HT1080 (cell line): ENCODE data around the gene SIAH3. TPM values are rescaled to one million over a fixed set of nuclear protein-coding genes. Genes with fewer than 3 reads are reported as not detected.
A peak's percentile ranks its signal among the peaks of the same experiment; 100 is the strongest.
"Not testable (repeated sequence)": the region's sequence is repeated elsewhere in the genome, so short reads cannot be mapped to it uniquely, and the experiment has no call there.

Experiments used
- DNase-seq: peaks from one replicate; pipeline ENCODE4 v3.0.0-alpha.2; 2015; ENCODE audit warnings: low read depth
- total RNA-seq: library from RNA; depleted of rRNA; stranded (reverse); fragments of >200 nt; shearing (Covaris generic); gene quantifications from 2 replicates; pipeline ENCODE4 v1.2.3, GENCODE V29; 2014

The SIAH3 gene
- total RNA-seq, 1 experiment from 2014 or later, result 0.02 TPM

GRCh38 chr13:45783346-45784043, 68.1 kb downstream of the SIAH3 start:
- DNase-seq, result no peak

- no peak for DNase-seq
These were observed 69.1 kb downstream of the SIAH3 start for GRCh38 chr13:45782327-45783045.

- peak; percentile 15 for DNase-seq
These were observed 69.8 kb downstream of the SIAH3 start for GRCh38 chr13:45781553-45782326.

DNA sequence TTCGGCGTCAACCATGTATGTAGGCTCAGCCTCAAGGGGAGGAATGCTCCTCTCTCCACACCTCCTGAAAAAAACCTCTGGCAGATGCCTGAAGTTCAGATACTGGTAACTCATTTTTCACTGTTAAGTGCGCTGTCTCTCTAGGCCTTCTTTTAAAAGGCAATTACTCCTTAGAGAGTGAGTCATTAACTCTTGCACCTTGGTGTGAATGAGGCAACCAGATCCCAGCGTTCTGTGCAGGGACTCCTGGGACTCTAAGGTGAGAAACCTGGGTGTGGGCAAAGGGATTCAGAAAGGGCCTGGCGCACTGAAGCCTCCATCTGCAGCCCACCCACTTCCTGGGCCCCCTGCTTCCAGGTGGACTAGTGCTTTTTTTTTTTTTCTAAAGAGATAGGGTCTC, 71.7 kb downstream of the SIAH3 start:
- no peak for DNase-seq

DNA sequence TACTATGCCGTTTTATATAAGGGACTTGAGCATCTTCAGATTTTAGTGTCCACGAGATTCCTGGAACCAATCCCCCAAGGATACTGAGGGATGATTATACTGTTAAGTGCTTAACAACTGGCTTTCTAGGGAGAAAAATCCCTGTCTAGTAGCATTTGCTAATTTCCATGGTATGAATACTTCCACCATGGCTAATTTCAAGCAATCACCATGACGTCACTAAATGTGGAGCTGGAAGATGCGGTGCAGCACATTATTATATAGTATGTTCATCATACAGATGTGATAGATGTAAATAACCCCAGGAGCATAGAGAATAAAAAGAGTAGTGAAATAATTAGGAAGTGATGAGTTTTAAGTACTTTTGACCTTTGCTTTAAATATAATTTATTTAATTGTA, 72.7 kb downstream of the SIAH3 start:
- DNase-seq, result no peak

DNA sequence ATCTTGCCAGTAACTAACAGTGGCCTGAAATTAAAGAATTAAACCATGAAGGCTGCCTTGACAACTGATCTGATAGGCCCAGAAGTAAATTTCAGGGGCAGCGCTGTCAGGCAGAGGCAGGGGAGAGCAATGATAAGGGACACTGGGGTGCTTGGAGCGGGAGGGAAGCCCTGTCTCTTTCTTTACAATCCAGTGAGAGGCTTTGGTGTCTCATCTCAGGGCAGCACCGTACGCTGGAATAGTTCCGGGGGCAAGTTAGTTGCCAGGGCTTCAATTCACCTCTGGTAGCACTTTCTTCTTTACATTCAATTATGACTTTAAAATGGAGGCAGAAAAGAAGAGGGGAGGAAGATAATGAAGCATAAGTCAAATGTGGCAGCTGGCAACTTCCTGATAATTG, 74.8 kb downstream of the SIAH3 start:
- DNase-seq, result no peak

DNA sequence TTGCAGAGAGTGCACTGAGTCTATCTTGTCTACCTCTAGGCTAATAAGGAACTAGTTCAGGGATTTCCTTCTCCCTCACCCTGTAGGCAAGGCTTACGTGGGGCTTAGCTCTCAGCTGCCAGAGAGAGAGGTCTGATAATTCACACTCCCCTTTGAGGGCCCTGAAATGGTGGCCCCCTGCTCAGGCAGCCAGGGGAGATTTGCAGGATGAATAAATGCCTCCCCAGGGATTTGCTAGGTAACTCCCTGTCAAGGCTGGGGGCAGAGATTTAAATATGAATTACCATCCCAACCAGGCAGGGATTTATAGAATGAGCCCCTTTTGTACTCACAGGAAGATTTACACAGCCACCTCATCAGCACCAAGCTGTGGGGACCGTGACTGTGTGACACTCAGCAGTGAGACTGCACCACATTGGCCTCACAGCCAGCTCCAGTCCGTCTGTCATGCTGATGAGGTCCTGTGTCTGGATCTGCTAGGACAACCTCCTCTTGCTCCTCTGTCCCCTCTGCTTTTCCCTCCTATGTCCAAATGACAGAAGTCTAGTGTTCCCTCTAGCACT, 76.1 kb downstream of the SIAH3 start:
- DNase-seq, result no peak

GRCh38 chr13:45773944-45774343, 77.6 kb downstream of the SIAH3 start:
- no peak for DNase-seq

GRCh38 chr13:45773236-45773635, 78.3 kb downstream of the SIAH3 start:
- no peak for DNase-seq

GRCh38 chr13:45770886-45771285, 80.7 kb downstream of the SIAH3 start:
- DNase-seq, result no peak

DNA sequence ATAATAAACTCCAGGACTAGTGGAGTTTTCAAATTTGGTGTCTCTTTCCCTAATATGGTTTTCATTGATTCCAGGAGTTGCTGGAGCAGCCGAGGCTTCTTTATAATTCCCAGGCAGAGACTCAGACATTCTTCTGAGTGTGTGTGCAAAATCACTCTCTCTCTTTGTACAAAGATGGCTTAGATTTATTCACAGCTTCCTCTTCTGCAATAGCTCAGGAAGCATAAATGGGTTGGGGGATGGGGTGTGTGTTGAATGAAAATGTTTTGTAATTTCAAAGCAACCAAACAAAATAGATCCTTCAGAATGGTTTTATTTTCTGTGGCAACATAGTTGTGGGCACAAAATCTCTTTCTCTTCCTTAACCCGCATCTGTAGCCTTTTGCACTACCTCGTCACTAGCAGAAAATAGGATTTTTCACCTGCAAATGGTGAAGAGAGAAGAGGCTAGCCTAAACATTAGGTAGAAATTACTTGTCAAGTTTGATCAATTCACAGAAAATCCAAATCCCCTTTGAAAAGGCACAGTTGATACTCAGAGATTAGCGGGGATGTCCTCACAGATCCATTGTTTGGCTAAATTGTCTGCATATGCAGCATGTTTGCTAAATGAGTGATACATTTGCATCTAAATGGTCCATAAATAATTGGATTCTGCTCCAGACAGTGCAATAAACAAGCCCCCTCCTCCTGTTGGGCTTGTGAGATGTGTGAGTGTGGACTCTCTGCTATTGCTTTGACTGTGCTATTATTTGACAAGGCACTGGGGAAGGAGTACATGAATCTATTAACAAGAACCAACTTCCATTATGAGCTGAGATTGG, 82.7 kb downstream of the SIAH3 start:
- no peak for DNase-seq

DNA sequence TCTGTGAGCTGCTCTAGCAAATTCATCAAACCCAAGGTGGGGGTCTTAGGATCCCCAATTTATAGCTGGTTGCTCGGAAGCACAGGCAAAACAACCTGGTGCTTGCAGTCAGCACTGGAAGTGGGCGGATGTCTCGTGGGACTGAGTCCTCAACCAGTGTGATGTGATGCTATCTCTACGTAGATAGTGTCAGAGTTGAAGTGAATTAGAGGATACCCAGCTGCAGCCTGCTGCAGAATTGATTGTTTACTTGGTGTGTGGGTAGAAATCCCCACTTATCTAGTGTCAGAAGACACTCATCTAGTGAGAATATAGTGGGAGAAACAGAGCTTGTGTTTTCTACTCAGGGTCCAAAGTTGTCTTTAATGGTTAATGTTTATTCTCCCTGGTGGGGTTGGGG, 86.1 kb downstream of the SIAH3 start:
- no peak for DNase-seq

GRCh38 chr13:45763419-45763818, 88.1 kb downstream of the SIAH3 start:
- DNase-seq, result no peak

DNA sequence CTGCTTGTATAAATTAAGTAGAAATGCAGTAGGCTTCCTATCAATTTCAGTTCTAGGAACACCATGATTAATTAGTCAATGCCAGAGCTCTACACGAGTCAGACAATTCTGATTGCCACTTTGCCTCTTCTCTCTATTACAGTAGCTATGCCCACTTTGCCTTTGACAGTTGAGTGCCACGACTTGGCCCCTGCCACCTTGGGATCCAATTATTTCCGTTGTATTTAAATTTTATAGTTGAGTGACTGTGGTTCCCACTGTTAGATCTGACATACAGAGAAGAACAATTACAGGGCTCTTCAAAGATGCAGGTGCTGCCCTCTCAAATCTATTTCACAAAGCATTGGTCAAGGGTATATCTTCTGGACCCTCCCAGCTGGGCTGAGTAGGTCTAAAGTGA, 94.0 kb downstream of the SIAH3 start:
- not testable (repeated sequence) for DNase-seq

DNA sequence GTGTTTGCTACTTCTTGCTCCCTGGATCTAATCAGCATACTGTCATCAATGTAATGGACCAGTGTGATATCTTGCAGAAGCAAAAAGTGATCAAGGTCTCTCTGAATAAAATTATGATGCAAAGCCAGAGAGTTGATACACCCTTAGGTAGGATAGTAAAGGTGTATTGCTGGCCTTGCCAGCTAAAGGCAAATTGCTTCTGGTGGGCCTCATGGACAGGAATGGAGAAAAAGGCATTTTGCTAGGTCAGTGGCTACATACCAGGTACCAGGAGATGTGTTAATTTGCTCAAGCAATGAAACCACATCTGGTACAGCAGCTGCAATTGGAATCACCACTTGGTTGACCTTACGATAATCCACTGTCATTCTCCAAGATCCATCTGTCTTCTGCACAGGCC, 95.1 kb downstream of the SIAH3 start:
- not testable (repeated sequence) for DNase-seq

GRCh38 chr13:45752510-45752909, 99.0 kb downstream of the SIAH3 start:
- no peak for DNase-seq

DNA sequence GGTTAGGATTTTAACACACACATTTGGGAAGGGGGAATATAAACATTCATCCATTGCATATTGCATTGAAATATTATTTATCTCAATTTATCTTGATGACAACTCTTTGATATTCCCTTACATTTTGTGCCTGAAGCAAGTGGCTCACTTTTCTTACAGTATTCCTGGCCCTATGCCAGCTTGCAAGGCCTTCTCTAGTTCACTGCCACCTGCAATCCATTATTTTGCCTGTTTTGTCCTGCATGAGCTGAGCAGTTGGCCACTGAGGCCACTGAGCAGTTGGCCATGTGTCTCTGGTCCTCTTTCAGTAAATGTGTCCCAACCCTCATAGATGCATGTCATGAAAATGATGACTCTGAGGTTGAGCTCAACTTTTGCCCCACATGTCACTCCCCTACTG, 99.7 kb downstream of the SIAH3 start:
- DNase-seq, result no peak

GRCh38 chr13:45750566-45750965, 101.0 kb downstream of the SIAH3 start:
- no peak for DNase-seq

DNA sequence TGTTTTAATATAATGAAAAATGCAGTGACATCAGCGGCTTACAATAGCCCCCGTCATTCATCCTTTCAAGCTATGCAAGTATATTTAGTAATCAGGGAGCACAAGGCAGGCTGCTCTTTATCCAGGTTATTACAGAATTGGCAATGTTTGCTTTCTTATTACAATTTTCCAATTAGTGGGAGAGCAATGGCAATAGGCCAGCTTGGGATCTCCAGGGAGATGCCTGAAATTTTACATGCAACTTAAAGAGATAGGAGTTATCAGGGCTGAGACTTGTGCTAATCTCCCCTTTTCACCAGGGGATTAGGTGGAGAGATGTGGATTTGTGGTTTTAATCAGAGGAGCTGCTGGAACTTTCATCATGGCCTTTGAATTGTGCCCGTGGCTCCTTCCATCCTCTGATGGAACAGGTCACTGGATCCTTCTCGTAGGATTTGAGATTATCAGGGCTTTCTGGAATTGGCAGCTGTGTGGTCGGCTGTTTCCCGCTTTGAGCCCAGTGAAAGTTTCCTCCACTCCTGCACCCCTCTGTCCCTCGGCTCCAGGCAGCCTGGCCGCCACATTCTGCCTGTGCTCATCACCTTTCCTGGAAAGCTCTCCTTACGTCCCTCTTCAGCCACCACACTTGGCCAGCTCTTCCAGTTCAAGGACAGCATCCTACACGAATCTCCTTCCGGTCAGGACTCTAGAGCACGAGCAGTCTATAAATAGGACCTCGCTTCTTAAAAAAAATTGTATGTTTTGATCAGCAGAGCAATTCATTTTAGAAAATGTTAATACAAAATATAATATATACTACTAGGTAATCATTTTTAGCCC, 102.4 kb downstream of the SIAH3 start:
- no peak for DNase-seq

GRCh38 chr13:45747071-45747470, 104.5 kb downstream of the SIAH3 start:
- no peak for DNase-seq
